ENCODE data around the gene FYCO1.

Gene FYCO1

GRCh38 chr3:45881078-45882022 lies 114.3 kb downstream of the FYCO1 start:
- DNase-seq, result peak; percentile 20

- no peak for DNase-seq
Measured at GRCh38 chr3:45880725-45881077, 114.9 kb downstream of the FYCO1 start.

- DNase-seq, result no peak
Measured at GRCh38 chr3:45878124-45878523, 117.5 kb downstream of the FYCO1 start.

GRCh38 chr3:45874677-45875346 lies 120.8 kb downstream of the FYCO1 start:
- no peak for DNase-seq

GRCh38 chr3:45873638-45874037 lies 122.0 kb downstream of the FYCO1 start:
- no peak for DNase-seq

- no peak for DNase-seq
Measured at GRCh38 chr3:45873036-45873435, 122.6 kb downstream of the FYCO1 start.

- no peak for DNase-seq
Measured at GRCh38 chr3:45872569-45872968, 123.1 kb downstream of the FYCO1 start.

- DNase-seq, result no peak
Measured at GRCh38 chr3:45871780-45872179, 123.8 kb downstream of the FYCO1 start.

GRCh38 chr3:45870099-45870498 lies 125.5 kb downstream of the FYCO1 start:
- peak; percentile 44 for DNase-seq

GRCh38 chr3:45869638-45870037 lies 126.0 kb downstream of the FYCO1 start:
- no peak for DNase-seq

- DNase-seq, result no peak
Measured at GRCh38 chr3:45868650-45869049, 127.0 kb downstream of the FYCO1 start.

GRCh38 chr3:45868213-45868612 lies 127.4 kb downstream of the FYCO1 start:
- no peak for DNase-seq
